HG03439 (cell line): ENCODE measurements around the gene JPT2.

Experiments used
- ATAC-seq: cut with Tn5 transposase; IDR thresholded peaks from one replicate; pipeline ENCODE4 v1.9.1; 2021; ENCODE audit warnings: mild to moderate bottlenecking, moderate library complexity; ENCODE audit not compliant: unreplicated experiment

The JPT2 gene

DNA sequence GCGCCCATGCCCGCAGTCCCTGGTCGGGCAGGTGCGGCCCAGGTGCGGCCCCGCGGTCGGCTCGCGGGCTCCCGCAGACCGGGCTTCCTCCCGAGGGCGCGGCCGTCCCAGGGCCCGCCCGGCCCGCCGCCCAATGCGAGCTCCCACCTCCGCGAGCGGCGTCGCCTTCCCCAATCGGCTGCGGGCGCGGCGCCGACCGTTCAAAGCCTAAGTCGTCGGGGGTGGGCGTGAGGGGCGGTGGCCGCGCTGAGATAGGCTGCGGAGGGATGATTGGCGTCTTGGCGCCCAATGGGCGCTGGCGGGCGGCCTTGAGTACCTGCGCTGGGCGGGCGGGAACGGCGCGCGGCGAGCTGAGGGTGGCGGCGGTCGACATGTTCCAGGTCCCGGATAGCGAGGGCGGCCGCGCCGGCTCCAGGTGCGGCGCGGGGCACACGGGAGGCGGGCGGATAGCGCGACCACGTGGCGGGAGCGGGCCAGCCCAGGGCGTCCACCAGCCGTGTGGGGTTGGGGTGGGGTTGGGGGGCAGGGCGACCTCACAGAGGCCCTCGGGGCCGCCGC lies at the start of gene JPT2:
JPT2 (plus strand) TSS at position 338 of the 558 bp plus-strand sequence; CDS start at position 372, 34 bp downstream.
- peak; percentile 92 for ATAC-seq

- ATAC-seq = no peak
Observed at GRCh38 chr16:1630450-1631213, 47.4 kb upstream of the JPT2 start.

- ATAC-seq = no peak
Observed at GRCh38 chr16:1631230-1631629, 46.8 kb upstream of the JPT2 start.

DNA sequence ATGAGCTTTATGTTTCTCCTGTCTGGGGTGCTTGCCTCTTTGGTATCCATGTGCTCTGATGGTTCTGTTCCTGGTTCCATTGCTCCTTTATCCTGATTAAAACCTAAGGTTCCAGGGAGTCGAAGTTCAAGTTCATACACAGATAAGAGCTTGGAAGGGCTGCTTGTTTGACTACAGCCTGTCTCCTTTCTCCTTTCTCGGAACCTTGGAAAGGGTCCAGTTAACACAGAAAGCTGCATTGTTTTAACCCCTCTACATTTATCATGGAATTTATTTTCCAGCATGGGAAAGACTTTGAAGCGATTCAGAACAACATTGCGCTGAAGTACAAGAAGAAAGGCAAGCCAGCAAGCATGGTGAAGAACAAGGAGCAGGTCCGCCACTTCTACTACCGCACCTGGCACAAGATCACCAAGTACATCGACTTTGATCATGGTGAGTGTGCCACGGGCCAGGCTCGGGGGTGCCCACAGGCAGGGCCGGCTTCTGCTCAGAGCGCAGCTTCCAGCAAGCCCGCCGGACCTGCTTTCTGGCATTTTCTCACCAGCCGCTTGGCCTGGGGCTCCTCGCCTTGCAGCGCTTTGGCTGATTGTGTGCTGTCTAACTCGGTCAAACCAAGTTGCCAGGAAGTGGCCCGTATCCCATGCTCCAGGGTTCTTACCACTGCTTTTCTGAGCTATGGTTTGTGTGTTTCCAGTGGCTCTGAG lies 46.0 kb upstream of the JPT2 start:
- ATAC-seq = no peak

GRCh38 chr16:1632638-1632970 lies 45.5 kb upstream of the JPT2 start:
- ATAC-seq = no peak

DNA sequence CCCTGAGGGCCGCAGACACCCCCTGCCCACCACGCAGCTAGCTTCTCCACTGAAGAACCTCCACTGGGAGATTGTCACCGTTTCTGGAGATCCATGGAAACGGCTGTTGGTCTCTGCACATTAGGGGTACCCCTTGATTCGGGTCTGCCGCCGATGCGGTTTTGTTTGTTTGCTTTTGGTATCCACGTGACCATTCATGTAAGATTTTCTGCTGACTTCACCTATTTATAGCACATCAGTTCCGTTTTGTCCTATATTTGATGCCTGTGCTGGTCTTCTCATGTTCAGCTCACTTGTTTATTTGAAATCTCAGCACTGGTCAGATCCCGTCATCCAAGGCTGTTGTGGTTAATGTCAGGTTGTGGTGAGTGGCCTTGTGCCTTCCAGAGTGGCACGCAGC lies 44.8 kb upstream of the JPT2 start:
- no peak for ATAC-seq

GRCh38 chr16:1634541-1634940 lies 43.5 kb upstream of the JPT2 start:
- no peak for ATAC-seq

DNA sequence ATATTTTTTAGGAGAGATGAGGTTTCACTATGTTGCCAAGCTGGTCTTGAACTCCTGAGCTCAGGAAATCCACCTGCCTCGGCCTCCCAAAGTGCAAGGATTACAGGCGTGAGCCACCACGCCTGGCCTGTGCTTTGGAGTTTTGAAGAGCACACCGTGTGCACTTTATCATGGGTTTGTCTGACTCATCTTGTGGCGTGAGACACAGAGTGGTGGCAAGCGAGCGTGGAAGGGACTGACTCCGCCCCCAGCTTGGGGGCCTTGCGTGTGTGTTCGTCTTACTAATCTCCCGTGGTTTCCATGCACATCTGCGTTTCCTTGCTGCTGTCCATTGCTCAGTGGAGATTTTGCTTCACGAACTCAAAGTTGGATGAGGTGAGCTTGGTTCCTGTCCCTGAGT lies 43.0 kb upstream of the JPT2 start:
- no peak for ATAC-seq

GRCh38 chr16:1637526-1637925 lies 40.6 kb upstream of the JPT2 start:
- ATAC-seq = no peak

- no peak for ATAC-seq
Observed at GRCh38 chr16:1638757-1639156, 39.3 kb upstream of the JPT2 start.

DNA sequence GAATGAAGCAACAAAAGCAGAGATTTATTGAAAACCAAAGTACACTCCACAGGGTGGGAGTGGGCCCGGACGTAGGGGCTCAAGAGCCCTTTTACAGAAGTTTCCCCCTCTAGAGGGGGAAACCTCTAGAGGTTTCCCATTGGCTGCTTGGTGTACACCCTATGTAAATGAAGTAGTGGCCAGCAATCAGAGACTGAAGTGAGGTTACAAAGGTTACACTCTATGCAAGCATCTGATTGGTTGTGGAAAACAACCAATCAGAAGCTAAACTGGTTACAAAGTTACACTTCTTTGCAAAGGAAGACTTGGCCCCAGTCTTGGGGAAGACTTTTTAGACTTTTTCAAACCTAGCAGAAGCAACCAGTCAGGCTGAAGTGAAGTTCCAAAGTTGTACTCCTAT lies 38.8 kb upstream of the JPT2 start:
- no peak for ATAC-seq

GRCh38 chr16:1639860-1640259 lies 38.2 kb upstream of the JPT2 start:
- no peak for ATAC-seq

- ATAC-seq = no peak
Observed at GRCh38 chr16:1640261-1640941, 37.7 kb upstream of the JPT2 start.

DNA sequence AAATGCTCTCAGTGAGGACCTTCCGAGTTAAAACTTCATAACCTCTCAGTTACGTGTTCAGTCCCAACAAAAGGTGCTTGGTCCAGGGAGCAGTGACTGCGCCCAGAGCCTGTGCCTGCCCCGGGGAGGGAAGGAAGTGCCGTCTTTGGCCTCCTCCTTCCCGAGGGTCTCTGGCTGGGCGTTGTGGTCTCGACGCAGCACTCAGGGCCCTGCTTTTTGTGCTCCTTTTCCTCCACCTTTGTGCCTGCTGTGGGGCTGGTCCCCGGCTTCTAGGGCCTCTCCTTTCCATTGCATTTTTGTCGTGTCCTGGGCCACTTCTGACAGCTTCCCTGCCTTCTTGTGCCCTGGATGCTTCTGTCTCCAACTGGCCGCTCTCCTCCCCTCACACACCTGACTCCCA lies 36.8 kb upstream of the JPT2 start:
- no peak for ATAC-seq

GRCh38 chr16:1642148-1642547 lies 35.9 kb upstream of the JPT2 start:
- no peak for ATAC-seq

DNA sequence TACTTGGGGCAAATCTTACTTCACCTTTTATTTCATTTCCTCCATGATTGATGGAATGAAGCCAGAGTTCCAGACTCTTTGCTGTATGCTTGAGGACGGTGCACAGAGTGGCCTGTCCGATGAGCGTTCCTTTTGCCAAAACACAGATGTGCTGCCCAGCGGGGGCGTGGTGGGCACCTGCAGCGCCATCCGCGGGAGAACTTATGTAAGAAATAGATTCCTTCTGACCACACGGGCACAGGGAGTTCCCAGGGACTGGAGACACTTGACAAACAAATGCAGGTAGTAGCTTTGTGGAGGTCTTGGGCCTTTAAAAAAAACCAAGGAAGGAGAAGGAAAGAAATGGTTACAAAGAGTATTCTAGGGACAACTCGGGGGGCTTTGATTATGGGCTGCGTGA lies 35.3 kb upstream of the JPT2 start:
- ATAC-seq = no peak

DNA sequence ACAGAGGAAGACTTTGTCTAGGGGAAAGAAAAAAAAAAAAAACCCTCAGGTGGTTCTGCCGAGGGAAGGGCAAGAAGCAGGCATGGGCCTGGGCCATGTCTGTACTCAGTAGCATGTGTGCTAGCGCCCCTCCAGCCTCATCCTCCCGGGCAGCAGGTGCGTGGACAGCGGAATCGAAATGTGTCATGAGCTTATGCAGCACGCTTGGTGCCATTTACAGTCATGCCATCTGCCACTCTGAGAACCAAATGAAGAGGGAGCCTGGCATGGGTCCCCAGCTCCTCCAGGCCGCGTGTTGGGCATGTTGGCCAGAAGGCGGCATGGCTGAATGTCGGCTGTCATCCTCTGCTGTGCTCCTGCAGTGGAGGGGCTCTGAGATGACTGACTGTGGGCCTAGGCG lies 34.6 kb upstream of the JPT2 start:
- ATAC-seq = no peak

GRCh38 chr16:1645914-1646525 lies 32.1 kb upstream of the JPT2 start:
- ATAC-seq = no peak

DNA sequence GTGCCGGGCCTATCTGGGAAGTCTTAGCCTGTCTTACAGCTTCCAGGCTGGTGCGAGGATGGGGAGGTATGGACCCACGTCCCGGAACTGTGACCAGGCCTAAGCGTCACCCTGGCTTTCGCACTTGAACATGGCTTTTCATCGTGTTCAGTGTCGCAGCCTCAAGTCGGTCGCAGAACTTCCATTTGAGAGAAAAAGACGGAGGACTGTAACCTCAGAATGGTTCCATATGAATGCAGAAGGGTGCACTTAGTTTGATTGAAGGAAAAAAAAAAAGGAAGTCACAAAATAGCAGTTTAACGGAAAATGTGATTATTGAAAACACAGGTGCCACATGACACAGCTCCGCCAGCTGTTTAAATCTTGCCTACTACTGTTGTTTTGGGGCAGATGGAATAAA lies 30.2 kb upstream of the JPT2 start:
- ATAC-seq = no peak

DNA sequence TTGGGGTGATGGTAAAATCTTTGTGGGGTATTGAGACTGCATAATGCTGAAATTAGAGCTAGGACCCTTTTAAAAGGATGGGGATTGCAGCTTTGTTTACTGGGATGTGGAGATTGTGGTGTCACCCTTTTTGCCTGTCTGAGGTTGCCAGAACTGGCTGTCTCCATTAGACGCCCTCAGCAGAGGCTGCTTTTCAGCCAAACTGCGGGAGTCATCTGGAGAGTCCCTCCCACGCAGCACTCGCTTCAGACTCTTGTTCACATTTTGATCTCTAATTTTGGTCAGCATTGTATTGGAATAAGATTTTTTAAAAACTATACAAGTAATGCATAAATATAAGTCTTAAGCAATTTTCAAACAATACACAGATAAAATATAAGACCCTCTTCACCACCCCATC lies 27.9 kb upstream of the JPT2 start:
- no peak for ATAC-seq
